ENCODE results near the gene CLEC18C.
"Not testable (repeated sequence)": the region's sequence is repeated elsewhere in the genome, so short reads cannot be mapped to it uniquely, and the experiment has no call there.

Gene CLEC18C

GRCh38 chr16:70159355-70160348 lies 13.9 kb upstream of the CLEC18C start:
- no peak for DNase-seq

- no peak for DNase-seq
Measured at GRCh38 chr16:70160388-70160787, 13.2 kb upstream of the CLEC18C start.

GRCh38 chr16:70160821-70161220 lies 12.8 kb upstream of the CLEC18C start:
- no peak for DNase-seq

DNA sequence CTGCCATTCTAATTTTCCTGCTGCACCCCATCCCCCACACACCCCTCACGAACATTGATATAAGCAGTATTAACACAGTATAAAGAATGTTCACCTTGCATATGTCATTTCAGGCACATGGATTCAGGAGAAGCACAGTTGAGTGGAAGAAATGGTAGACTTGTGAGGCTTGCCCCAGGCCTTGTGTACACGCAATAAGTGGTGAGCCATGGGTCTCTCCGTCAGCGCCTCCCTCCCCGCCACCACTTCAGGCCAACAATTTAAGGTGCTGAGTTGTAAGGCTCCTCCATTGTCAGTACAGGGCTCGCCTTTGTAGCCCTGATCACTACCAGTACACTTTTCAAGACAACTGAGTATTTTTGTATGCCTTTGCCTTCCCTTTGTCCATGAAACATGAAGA lies 12.2 kb upstream of the CLEC18C start:
- DNase-seq: no peak

DNA sequence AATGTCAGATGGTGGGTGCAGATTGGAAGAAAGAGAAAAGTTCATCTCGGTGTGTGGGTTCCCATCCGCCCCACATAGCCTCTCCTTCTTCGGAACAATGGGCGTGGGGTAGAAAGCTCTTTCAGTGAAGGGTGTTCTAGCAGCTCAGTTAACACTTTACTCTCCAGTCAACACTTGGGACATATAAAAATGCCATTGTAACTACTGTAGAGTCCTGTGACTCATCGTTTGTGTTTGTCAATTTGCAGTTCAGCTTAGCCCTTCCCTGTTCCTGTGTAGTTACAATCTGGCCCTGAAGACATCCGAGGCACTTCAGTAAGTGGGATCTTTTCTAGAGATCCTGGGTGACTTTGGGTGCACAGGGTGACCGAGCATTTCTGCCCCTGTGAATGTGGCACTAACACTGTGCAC lies 11.5 kb upstream of the CLEC18C start:
- no peak for DNase-seq

DNA sequence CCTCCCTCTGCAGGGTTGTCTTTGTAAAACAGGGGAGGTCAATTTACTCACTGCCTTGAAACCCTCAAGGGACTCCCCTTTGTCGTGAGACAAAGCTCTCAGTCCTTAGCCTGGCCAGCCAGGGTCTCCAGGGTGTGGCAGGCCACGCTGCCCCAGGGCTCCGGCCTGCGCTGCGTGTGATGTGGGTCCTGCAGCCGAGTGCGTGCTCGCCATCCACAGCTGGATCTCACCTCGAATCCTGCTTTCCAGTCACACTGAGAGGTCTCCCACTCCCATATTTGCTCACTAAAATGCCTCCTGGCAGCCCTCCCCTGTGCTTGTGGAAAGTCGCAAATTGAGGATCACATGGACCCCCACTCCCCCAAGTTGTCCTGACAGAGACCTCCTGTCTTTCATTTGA lies 10.0 kb upstream of the CLEC18C start:
- DNase-seq: no peak

- DNase-seq: not testable (repeated sequence)
Measured at GRCh38 chr16:70166688-70167087, 6.9 kb upstream of the CLEC18C start.

GRCh38 chr16:70173916-70174315 lies 329 bp downstream of the CLEC18C start:
- DNase-seq: not testable (repeated sequence)

DNA sequence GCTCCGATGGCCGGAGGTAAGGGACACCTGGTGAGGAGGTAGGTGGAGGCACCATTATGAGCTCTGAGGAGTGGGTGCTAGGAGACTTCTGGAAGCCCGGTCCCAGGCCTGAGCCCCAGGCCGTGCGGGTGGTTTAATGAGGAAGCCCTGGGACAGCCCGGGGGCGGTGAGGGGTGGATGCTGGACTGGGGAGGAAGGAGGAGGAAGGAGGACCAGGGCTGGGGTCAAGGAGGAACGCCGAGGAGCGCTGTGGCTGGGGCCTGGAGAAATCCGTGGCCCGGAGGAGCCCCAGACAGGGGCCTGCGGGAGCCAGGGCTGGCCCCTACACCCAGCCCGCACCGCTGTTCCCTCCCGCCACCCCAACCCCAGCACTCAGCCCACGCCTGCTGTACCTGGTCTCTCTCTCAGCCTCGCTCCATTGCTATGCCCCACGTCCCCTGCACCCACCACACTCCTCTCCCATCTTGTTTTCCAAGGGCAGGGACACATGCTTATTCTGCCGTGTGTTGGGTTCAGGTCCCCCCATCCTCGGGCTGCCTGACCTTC lies 873 bp downstream of the CLEC18C start:
- DNase-seq: not testable (repeated sequence)

GRCh38 chr16:70187858-70188607 lies 14.4 kb downstream of the CLEC18C start:
- not testable (repeated sequence) for DNase-seq

GRCh38 chr16:70188608-70188915 lies 15.0 kb downstream of the CLEC18C start:
- DNase-seq: not testable (repeated sequence)

GRCh38 chr16:70190574-70190973 lies 17.0 kb downstream of the CLEC18C start:
- DNase-seq: not testable (repeated sequence)

- DNase-seq: not testable (repeated sequence)
Measured at GRCh38 chr16:70196683-70197300, 23.2 kb downstream of the CLEC18C start.

DNA sequence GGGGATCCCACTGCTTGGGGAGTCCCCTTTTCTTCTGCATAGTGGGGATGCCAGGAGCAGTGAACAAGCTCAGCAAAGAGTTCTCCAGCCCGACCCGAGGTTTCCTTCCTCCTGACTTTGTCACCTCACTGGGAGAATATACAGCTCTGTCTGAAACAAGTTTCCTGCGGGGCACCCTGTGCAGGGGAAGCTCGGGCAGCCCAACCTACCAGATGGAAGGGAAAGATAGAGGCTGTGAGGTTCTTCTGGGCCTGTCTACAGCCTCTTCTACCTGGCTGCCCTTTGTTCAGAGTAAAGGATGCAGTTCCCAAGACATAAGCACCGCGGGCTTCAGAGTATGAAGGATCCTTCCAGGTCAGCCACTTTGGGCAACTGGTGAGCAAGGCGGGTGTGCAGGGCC lies 24.0 kb downstream of the CLEC18C start:
- DNase-seq: not testable (repeated sequence)

DNA sequence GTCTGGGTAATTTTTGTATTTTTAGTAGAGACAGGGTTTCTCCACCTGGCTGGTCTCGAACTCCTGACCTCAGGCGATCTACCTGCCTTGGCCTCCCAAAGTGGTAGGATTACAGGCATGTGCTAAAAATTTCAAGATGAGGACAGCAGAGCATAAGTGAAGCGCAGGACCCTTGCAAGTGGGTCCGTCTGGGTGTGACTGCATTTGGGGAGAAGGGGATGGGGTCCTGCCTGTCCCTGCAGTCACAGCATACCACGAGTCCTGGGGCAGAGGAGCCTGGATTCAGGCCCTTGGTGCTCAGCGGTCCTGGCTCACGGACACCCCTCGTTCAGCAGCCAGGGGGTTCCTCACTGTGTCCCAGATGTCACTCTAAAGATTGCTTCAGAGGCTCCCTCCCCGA lies 24.6 kb downstream of the CLEC18C start:
- DNase-seq: not testable (repeated sequence)

DNA sequence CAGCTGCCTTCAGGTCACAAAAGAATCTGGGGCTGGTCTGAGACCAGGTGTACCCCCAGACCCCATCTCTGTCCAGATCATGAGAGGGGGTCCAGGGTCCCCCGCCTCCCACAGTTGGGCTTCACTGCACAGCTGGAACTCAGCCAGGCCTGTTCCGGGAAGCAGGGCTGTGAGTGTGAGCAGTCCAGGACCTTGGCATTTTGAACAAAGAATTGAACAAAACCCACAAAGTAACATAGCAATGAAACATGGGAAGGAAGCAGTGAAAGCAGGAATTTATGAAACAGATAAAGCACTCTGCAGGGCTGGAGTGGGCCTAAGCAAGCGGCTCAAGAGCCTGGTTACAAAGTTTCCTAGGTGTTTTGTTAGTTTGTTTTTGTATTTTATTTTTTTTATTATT lies 25.1 kb downstream of the CLEC18C start:
- DNase-seq: not testable (repeated sequence)

GRCh38 chr16:70199170-70199569 lies 25.6 kb downstream of the CLEC18C start:
- DNase-seq: not testable (repeated sequence)

GRCh38 chr16:70200063-70200462 lies 26.5 kb downstream of the CLEC18C start:
- not testable (repeated sequence) for DNase-seq

GRCh38 chr16:70203508-70203907 lies 29.9 kb downstream of the CLEC18C start:
- DNase-seq: not testable (repeated sequence)

DNA sequence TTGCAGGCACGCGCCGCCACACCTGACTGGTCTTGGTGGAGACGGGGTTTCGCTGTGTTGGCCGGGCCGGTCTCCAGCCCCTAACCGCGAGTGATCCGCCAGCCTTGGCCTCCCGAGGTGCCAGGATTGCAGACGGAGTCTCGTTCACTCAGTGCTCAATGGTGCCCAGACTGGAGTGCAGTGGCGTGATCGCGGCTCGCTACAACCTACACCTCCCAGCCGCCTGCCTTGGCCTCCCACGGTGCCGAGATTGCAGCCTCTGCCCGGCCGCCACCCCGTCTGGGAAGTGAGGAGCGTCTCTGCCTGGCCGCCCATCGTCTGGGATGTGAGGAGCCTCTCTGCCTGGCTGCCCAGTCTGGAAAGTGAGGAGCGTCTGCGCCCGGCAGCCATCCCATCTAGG lies 30.4 kb downstream of the CLEC18C start:
- not testable (repeated sequence) for DNase-seq

DNA sequence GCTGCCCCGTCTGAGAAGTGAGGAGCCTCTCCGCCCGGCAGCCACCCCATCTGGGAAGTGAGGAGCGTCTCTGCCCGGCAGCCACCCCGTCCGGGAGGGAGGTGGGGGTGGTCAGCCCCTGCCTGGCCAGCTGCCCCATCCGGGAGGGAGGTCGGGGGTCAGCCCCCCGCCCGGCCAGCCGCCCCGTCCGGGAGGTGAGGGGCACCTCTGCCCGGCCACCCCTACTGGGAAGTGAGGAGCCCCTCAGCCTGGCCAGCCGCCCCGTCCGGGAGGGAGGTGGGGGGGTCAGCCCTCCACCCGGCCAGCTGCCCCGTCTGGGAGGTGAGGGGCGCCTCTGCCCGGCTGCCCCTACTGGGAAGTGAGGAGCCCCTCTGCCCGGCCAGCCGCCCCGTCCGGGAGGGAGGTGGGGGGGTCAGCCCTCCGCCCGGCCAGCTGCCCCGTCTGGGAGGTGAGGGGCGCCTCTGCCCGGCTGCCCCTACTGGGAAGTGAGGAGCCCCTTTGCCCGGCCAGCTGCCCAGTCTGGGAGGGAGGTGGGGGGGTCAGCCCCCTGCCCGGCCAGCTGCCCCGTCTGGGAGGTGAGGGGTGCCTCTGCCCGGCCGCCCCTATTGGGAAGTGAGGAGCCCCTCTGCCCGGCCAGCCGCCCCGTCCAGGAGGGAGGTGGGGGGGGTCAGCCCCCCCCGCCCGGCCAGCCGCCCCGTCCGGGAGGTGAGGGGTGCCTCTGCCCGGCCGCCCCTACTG lies 31.2 kb downstream of the CLEC18C start:
- not testable (repeated sequence) for DNase-seq

- DNase-seq: not testable (repeated sequence)
Measured at GRCh38 chr16:70206382-70206781, 32.8 kb downstream of the CLEC18C start.
